NCI-H2081 (cell line): ENCODE results near the gene TJP1.
A peak's percentile ranks its signal among the peaks of the same experiment; 100 is the strongest.
"Not testable (repeated sequence)": the region's sequence is repeated elsewhere in the genome, so short reads cannot be mapped to it uniquely, and the experiment has no call there.

Source experiments
- DNase-seq, 2 experiments: peaks; one replicate each; lab custom pipeline; 2025; lab: John Stamatoyannopoulos, UW

Gene TJP1

DNA sequence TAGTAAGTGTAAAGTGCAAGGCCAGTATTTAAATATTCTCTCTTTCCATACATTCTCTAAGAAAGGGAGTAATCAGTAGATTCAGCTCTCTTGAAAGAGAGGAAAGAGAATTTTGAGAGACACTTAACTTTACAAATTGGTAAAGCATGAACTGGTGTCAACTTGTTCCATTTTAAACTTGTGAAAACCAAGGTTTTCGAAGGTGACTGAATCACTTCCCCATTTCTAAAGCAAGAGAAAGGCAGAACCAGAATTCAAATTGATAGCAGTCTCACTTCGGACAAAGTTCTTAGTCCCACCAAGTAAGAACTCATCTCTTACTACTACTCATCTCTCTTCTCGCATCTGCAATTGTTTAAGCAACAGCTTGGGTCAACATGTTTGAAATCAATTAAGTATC is 22.4 kb downstream of the TJP1 start:
- no peak for DNase-seq

- DNase-seq = no peak
Measured at GRCh38 chr15:29795610-29796009, 26.7 kb downstream of the TJP1 start.

- DNase-seq = no peak
Measured at GRCh38 chr15:29792426-29793159, 29.7 kb downstream of the TJP1 start.

GRCh38 chr15:29790607-29791006 is 31.7 kb downstream of the TJP1 start:
- DNase-seq = no peak

GRCh38 chr15:29789871-29790270 is 32.4 kb downstream of the TJP1 start:
- DNase-seq = peak in 1 of 2 experiments; percentile 9

DNA sequence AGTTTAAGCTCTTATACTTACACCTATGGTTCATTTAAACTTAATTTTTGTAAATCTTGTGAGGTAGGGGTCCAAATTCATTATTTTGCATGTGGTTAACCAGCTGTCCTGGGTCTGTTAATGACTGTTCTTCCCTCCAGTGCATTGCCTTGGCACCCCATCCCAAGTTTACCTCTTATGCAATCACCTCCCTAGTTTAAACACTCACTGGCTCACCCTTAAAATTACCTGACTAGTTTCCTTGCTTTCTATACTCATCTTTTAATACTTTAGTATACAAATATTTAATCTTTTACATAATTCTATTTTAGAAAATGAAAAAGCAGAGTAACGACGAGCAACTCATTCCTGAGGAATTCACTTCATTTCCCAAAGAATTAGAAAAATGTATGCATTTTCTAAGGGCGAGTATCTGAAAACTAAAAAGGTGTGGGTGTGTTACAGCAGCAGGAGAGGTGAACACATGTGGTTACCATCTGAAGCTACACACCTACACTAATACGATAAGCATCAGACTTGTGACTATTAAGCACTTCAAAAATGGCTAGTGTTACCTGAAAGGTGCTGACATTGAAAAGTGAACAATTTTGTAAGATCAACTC is 33.7 kb downstream of the TJP1 start:
- no peak for DNase-seq

- no peak for DNase-seq
Measured at GRCh38 chr15:29787767-29788166, 34.5 kb downstream of the TJP1 start.

- DNase-seq = no peak
Measured at GRCh38 chr15:29785642-29786041, 36.6 kb downstream of the TJP1 start.

- DNase-seq = no peak
Measured at GRCh38 chr15:29785136-29785535, 37.1 kb downstream of the TJP1 start.

DNA sequence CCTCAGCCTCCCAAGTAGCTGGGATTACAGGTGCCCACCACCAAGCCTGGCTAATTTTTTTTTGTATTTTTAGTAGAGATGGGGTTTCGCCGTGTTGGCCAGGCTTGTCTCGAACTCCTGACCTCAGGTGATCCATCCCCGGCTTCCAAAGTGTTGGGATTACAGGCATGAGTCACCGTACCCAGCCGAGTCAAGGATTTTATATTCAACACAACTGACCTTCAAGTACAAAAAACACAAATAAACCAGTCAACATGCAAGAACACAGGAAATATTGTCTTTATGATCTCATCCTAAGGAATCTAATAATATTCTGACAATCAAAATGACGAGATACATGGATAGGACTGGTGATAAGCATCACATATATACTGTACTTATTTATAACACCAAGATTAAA is 37.9 kb downstream of the TJP1 start:
- no peak for DNase-seq

- not testable (repeated sequence) for DNase-seq
Measured at GRCh38 chr15:29782816-29783215, 39.5 kb downstream of the TJP1 start.

DNA sequence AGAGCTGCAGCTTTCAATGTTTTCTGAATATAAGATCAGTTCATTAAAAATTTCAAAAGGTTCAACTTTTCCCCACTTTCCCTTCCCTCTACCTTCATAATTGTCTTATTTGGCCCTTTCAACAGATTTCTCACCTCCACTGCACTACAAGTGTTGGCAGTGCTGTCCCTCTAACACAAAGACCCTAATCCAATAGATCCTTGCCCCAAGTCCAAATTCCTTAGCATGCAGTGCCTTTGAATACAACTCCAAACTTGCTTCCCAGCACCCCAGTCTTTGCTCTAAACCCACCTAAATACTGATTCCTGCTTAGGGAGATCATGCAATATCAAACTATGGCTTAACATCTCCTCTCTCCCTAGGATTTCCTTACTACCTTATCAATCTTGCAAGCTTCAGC is 43.9 kb downstream of the TJP1 start:
- no peak for DNase-seq

- DNase-seq = no peak
Measured at GRCh38 chr15:29776859-29777258, 45.4 kb downstream of the TJP1 start.

DNA sequence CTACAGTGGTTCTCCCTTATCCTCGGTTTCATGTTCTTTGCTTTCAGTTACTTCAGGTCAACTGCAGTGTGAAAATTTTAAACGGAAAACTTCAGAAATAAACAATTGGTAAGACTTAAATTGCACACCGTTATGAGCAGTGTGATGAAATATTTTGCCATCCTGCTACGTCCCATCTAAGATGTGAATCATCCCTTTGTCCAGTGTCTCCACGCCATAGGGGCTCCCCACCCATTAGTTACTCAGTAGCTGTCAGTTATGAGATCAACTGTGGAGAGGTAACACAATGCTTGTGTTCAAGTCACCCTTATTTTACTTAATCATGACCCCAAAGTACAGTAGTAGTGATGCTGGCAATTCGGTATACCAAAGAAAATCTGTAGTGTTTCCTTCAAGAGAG is 47.4 kb downstream of the TJP1 start:
- DNase-seq = no peak

DNA sequence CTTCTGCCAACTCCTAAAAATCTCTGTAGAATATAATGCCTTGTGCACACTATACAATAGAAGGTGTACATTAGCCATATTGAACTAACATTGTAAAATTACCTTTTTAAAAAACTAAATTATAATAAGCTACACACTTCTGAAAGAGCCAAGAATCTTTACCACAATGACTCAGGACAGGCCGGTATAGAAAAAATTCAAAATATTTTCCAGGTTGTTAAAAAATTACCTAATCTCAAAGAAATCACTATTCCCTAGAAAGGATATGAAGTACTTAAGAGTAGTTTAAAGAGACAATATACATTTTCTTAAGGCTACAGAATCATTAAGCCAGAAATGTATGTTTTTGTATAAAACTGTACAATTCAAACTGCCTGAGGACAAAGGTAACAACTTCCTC is 48.5 kb downstream of the TJP1 start:
- no peak for DNase-seq

DNA sequence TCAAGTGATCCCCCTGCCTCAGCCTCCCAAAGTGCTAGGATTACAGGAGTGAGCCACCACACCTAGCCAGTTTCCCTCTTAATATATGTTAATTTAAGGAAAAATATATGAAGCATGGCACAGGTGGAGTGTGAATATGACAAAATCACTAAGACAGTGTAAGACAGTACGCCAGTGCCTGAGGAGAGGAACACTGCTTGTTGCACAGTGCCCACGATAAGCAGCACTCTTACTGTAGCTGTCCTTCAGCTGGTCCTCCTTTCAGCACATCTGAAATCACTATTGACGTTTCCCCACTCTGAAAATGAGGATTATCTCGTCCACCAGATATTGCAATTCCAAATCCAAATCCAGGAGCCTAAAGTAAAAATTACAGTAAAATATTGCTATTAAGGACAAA is 49.3 kb downstream of the TJP1 start:
- DNase-seq = no peak

DNA sequence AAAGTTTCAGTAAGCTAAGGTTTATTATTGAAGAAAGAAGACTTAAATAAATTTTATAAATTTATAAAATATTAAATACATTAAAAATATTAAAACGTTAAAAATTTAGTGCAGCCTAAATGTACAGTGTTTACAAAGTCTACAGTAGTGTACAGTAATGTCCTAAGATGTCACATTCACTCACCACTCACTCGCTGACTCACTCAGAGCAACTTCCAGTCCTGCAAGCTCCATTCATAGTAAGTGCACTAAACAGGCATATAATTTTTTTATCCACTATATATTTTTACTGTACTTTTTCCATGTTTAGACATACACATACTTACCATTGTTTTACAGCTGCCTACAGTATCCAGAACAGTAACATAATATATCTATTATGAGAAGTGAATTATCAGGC is 51.5 kb downstream of the TJP1 start:
- DNase-seq = no peak

- DNase-seq = no peak
Measured at GRCh38 chr15:29765898-29766527, 56.3 kb downstream of the TJP1 start.

DNA sequence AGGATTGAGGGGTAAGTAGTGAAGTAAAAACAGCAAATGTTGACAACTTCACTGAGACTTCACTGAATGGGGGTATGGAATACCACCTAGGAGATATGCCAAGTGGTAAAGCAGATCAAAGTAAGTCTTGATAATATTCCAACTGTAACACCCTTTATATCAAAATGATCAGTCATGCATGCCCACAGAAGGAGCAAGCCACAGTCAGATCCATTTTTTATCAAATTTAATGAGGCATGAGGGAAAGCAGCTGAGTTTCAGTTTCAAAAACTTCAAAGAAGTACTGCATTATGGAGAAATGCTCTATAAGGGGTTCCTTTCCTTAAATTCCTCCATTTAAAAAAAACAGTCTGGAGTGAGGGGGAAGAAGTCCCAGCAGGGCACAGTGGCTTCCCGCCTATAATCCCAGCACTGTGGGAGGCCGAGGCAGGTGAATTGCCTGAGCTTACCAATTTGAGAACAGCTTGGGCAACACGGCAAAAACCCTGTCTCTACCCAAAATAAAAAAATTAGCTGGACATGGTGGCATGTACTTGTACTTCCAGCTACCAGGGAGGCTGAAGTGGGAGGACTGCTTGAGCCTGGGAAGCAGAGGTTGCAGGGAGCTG is 56.9 kb downstream of the TJP1 start:
- DNase-seq = no peak

DNA sequence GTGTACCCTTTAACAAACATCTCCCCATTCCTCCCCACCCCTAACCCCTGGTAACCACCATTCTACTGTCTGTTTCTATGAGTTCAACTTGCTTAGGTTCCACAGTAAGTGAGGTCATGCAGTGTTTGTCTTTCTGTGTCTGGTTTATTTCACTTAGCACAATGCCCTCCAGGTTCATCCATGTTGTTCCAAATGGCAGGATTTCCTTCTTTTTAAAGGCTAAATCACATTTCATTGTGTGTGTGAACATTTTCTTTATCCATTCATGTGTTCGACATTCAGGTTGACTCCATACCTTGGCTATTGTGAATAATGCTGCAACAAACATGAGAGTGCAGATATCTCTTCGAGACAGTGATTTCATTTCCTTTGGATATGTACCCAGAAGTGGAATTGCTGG is 62.7 kb downstream of the TJP1 start:
- no peak for DNase-seq

DNA sequence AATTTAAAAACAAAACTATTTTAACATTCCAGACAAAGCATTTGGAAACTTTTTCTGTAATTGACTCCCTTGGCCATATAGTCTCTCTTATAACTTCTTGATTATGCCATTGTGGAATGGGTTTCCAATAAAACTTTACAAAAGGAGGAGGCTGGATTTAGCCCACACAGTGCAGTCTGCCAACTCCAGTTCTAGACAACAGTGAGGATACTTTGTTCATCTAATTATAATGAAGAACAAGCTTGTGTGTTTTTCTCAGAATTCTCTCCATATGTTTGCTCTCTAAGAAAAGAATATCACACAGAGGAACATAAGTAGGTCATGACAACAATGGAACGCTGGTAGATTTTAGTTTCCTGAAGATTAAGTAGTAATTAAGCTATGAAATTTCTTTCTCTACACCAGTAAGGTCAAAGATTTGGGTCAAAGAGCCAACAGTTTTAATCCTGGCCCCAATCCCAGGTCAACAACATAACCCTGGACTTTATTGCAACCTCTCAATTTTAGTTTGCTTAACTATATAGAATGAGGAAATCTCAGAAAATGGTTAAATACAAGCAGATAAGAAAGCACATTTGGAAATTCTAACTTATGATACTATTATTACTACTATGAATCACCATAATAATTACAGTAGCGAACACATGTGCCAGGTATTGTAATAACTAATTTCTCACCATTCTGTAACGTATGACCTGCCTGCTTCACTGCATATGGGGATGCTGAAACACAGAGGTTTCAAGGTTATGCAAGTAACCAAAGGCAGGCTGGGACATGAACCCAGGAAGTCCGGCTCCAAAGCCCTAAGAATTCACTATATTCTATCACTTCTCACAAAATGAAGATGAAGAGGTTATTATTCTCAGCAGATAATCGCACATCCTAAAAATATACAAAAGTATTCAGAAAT is 65.7 kb downstream of the TJP1 start:
- DNase-seq = peak in 1 of 2 experiments; percentile 33

- not testable (repeated sequence) for DNase-seq
Measured at GRCh38 chr15:29754009-29754408, 68.3 kb downstream of the TJP1 start.
